ENCODE data around the gene MYO1F.
"Not testable (repeated sequence)": the region's sequence is repeated elsewhere in the genome, so short reads cannot be mapped to it uniquely, and the experiment has no call there.

Gene MYO1F

DNA sequence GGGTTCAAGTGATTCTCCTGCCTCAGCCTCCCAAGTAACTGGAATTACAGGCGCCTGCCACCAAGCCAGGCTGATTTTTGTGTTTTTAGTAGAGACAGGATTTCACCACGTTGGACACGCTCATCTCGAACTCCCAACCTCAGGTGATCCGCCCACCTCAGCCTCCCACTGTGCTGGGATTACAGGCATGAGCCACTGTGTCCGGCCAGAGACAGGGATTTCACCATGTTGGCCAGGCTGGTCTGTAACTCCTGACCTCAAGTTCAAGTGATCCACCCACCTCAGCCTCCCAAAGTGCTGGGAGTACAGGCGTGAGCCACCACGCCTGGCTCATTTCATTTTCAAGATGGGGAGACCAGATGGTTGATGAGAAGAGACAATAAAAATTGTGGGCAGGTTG lies 12.4 kb downstream of the MYO1F start:
- DNase-seq (ENCODE audit: low spot score): not testable (repeated sequence)

DNA sequence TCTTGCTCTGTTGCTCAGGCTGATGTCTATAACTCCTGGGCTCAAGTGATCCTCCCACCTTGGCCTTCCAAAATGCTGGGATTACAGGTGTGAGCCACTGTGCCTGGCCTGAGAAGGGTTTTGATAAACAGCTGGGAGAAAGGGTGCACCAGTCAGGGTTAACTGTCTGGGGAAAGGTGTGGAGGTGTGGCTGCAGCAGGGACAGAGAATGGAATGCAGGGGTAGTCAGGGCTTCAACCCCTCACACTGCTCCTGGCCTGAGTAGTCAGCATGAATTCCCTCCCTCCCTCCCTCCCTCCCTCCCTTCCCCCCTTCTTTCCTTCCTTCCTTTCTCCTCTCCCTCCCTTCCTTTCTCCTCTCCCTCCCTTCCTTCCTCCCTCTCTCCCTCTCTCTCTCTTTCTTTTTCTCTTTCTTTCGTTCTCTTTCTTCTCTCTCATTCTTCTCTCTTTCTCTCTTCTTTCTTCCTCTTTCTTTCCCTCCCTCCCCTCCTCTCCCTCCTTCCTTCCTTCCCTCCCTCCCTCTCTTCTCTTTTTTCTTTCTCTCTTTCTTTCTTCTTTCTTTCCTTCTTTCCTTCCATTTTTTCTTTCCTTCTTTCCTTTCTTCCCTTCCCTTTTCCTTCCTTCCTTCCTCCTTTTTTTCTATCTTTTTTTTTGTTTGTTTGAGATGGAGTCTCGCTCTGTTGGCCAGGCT lies 16.0 kb downstream of the MYO1F start:
- DNase-seq (ENCODE audit: low spot score): no peak

DNA sequence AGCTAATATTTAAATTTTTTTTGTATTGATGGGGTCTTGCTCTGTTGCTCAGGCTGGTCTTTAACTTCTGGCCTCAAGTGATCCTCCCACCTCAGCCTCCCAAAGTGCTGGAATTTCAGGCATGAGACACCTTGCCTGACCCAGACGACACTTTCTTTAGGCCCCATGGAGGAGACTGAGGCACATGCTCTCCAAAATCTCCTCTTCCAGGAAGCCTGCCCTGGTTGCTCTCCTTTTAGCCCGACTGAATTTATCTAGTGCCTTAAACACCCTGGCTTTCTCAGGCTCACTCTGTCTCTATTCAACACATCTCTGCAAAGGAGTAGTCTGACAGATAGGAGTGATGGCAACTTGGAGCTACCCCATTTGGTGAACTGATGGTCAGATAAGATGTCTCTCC lies 18.9 kb downstream of the MYO1F start:
- DNase-seq (ENCODE audit: low spot score): no peak

DNA sequence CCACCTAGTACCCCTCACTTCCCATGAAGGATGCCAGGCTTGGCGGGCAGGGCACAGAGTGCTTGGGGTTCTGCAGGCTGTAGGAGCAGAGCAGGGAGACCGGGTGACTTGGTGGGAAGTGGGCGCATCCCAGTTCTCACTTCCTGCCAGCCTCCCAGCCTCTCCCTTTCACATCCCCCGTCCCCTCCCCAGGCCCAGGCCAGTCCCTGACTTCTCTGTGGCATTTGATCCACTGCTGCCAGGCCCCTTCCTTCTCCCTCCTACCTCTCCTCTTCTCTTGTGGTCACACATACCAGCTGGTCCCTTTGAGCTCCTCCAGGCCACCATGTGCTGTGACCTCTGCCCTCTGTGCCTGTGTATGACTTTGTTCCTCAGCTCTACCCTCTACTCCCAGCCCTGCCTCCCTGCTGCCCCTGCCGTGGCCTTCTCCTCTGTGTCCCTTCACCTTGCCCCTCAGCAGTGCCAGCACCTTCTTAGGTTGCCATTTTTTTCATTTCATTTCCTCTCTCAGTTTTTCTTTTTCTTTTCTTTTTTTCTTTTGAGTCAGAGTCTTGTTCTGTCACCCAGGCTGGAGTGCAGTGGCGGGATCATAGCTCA lies 19.5 kb downstream of the MYO1F start:
- DNase-seq (ENCODE audit: low spot score): no peak

DNA sequence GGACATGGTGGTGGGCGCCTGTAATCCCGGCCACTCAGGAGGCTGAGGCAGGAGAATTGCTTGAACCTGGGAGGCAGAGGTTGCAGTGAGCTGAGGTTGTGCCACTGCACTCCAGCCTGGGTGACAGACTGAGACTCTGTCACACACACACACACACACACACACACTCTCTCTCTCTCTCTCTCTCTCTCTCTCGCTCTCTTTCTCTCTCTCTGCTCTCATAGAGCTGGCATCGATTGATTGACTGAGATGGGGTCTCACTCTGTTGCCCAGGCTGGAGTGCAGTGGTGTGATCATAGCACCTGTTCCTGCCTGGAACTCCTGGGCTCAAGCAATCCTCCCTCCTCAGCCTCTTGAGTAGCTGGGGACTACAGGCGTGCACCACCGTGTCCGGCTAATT lies 23.5 kb downstream of the MYO1F start:
- DNase-seq (ENCODE audit: low spot score): not testable (repeated sequence)

DNA sequence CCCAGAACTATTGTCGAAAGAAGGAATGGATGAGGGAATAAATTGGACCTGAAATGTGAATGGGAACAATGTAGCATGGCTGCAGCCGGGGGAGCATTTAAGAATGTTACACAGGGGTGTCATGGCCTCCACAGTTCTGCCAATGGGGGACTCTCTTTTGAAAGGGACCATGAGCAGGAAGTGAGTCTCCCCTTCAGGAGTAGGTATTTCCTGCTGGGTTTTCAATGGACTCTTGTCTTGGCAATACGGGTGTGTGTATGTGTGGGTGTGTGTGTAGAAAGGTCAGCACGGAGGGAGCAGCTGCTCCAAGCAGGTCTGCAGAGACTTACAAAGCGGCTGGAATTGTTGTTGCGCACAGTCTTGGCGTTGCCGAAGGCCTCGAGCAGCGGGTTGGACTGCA lies 24.4 kb downstream of the MYO1F start:
- no peak for DNase-seq (ENCODE audit: low spot score)

DNA sequence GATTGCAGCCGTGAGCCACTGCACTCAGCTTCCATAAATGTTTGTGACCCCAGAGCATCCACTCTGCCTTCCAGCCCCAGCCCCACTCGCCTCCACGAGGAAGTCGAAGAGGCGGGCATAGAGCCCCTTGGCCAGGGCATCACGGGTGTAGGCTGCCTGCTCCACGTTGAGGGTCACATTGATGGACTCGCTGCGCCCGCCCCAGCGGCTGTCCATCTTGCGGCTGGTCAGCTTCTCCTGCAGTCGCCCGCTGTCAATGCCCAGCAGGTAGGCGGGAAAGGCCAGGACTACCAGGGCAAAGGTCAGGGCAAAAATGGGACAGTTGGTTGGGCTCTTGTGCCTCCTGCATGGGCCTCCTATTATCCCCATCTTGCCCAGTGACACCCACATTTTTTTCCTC lies 27.2 kb downstream of the MYO1F start:
- DNase-seq (ENCODE audit: low spot score): no peak

DNA sequence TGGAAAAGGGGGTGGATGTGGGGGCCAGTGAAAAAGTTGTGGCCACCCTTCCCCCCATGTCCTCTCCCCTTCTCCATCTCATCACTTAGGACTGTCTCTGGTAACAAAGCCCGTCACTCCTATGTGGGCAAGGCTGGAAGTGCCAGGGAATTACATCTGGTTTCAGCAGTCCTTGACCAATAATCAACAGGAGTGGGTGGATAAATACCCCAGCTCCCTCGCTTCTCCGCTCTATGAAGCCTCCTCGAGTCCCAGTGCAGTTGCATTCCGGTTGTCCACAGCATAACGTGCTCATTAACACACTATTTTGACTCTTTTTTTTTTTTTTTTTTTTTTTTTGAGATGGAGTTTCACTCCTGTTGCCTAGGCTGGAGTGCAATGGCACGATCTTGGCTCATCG lies 31.5 kb downstream of the MYO1F start:
- no peak for DNase-seq (ENCODE audit: low spot score)

DNA sequence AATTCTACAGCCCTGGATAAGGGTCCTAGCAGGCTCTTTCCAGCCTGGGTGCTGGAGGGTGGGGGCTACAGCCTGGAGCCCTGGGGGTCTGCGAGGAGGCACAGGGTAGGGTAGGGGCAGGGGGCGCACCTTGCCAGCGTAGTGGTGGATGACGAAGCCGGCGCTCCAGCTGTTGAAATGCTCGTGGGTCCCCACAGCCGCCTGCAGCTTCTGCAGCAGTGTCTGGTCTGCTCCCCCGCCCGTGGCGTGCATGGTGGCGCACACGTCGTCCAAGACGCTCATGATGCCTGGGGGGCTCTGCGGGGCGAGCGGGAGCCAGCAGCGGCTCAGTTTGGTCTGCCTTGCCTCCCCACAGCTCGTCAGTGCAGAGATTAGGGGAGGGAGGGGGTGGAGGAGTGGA lies 33.1 kb downstream of the MYO1F start:
- no peak for DNase-seq (ENCODE audit: low spot score)

DNA sequence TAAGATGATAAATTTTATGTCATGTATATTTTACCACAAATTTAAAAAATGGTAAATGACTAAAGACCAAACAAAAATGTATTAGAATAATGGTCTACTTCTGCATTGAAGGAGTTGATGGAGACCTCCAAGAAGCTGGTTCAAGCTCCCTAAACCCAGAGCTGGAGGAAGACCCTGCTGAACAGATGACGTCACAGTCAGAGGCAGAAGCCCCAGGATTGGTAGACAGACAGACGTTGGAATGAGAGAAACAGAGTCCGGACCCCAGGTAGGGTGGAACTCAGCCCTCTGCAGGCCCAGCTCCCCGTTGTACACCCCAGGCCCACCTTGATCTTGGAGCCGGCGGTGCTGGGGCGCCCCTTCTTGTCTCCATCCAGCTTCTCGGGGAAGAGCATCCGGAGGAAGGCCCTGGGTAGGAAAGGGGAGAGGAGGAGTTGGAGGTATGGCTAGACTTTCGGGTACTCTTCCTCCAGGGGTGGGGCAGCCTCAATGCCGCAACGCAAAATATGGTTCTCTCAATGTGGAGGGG lies 37.6 kb downstream of the MYO1F start:
- no peak for DNase-seq (ENCODE audit: low spot score)

DNA sequence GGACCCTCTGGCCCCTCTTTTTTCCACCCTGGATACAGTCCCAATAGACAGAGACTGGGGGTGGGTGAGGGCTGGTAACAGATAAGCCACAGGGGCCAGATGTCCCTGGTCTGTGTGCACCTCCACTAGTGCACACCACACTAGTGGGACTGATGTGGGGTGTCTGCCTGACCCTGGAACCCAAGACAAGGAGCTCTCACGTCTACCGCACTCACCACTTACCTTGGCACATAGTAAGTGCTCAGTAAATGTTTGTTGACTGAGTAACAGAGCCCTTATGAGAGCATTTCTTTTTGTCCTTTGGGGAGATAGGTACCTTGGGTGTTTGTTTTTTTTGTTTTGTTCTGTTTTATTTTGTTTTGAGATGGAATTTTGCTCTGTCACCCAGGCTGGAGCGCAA lies 40.1 kb downstream of the MYO1F start:
- DNase-seq (ENCODE audit: low spot score): no peak

DNA sequence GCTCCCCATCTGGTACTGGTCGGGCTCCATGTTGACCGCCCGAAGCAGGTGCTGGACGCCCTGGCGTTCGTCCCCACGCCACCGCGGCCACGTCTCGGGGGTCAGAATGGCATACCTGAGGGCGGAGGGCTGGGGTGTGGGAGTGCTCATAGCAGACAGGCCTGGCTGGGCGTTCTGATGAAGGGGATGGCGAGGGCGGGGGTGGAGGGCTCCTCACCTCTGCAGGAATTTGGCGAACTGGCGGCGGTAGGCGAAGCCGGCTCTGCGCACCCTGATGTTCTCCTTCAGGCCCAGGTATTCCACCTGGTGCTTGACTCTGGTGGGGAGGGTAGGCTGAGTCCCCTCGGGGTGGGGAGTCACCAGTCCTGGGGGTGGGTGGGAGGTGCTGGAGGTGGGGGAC lies 41.0 kb downstream of the MYO1F start:
- no peak for DNase-seq (ENCODE audit: low spot score)

DNA sequence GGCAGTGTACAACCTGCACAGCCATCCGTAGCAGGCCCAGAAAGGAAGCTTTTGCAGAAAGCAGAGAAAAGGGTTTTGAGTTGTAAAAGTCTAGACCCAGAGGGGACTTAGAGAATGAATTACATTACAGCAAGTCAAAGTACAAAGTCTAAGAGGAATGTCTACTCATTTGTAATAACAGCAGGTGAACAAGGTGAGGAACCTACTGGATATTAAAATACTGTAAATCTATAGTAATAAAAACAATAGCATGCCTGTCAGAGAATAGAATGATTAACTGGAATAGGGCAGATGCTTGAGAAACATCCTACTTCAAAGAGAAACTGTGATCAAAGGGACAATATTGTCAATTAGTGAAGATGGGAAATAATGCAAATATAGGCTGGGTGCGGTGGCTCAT lies 45.0 kb downstream of the MYO1F start:
- no peak for DNase-seq (ENCODE audit: low spot score)

DNA sequence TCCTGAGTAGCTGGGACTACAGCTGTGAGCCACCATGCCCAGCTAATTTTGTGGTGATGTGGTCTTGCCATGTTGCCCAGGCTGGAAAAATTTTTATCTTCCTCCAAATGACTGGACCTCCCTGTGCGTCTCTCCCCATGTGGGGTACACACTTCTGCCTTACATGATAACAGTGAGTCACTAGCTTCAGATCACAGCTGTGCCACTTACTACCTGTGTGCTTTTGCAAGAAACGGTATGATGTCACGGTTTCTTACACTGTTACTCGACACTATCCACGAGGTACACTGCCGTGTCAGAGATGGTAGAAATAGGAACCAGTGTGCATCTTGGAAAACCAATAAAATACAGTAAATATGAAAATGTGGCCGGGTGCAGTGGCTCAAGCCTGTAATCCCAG lies 45.8 kb downstream of the MYO1F start:
- DNase-seq (ENCODE audit: low spot score): no peak

DNA sequence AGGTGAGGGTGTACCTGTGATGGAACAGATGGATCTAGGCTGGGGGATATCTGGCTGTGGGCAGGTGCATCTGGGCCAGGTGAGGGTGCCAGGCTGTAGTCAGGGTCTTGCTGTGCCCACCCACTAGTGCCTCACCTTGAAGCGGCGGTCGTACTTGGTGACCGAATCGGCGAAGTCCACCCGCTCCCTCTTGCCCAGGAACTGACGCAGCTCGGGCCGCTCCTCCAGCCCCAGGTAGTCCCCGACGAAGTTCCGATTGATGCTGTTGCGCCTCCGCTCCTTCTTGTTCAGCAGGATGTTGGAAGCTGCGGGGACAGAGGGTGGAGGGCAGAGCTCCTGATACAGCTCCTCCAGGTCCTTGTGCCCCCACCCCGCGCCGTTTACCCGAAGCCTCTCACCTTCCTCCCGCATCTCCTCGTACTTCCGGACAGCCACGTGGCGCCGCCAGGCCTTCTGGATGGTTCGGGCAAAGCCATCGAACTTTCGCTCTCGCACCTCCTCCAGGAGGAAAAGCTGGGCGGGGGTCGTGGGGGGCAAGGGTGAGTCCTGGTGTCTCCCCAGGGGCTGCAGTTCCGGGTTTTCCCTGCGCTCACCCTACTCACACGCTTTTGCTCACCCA lies 47.1 kb downstream of the MYO1F start:
- no peak for DNase-seq (ENCODE audit: low spot score)

DNA sequence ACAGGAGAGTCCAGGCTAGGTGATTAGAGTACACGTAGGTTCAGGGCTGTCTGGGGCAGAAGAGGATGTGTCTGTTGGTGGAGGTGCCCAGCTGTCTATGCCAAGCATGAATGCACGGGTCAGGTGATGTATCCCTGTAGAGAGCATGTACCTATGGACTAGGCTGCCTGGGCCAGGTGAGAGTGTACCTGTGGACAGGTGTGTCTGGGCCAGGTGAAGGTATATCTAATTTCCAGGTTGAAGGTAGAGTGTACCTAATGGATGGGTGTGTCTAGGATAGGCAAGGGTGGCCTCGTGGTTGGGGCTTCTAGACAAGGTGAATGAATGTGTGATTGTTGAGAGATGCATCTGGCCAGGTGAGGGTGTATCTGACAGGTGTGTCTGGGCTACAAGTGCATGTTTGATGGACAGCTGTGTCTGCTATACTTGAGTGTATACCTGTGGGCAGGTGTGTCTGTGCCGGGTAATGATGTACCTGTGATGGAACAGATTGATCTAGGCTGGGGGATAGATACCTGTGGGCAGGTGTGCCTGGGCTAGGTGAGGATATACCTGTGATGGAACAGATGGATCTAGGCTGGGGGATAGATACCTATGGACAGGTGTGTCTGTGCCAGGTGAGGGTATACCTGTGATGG lies 47.8 kb downstream of the MYO1F start:
- DNase-seq (ENCODE audit: low spot score): no peak

DNA sequence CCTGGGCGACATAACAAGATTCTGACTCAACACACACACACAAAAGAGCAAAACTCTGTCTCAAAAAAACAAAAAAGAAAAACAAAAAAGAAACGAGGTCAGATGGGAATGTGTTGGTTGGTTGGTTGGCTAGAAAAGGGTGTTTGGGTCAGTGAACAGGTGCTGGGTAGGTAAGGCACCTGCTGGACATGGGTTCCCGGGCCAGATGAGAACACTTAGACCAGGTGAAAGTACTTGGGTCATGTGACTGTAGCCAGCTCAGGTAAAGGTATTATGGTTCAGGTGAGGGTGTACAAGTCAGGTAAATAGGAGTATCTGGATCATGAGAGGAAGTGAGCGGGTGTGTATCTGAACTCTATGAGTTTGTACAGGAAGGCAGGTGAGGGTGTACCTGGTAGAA lies 48.7 kb downstream of the MYO1F start:
- DNase-seq (ENCODE audit: low spot score): no peak

DNA sequence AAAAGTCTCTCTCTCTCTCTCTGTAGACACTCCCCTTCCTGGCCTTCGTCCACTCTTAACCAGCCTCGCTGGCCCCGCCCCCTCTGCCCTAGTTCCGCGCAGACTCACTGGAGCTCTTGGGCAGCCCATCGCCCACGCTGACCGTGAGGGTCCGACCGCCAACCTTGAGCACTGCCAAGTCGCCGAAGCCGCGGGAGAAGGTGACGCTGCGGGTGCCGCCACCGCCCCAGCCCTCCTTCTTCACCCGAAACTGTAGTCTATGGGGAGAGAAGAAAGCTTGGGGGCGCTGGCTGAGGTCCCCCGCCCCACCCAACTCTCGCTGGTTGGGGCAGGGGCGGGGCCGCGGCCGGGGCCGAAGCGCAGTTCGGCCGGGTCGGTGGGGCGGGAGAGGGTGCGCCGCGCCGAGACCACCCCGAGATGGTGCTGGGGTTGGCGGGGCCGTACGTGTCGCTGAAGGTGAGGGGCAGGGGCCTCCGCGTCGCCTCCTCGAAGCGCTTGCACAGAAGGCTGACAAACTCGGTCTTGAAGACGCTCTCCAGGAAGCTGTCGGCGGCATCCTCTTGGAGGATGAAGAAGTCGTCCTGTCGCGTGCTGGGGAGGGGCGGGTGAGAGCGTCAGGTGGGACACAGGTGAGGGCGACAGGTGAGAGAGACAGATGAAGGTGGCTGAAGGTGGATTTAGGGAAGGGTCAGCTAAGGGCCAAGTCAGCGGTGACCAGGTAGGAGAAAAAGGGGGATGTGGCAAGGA lies 50.7 kb downstream of the MYO1F start:
- DNase-seq (ENCODE audit: low spot score): peak; percentile 93

DNA sequence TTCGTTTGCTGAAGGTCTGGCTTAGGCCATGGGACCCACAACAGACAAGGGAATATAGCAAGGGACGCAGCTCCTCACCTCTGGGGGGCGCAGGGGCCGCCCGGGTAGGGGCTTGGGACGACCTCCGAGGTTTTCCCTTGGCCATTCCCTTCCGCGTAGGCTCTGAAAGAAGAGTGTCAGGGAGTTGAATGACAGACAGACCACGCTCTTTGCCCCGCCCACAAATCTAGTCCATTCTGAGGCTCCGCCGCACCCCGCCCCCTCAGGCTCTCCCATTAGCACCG lies 51.9 kb downstream of the MYO1F start:
- no peak for DNase-seq (ENCODE audit: low spot score)

DNA sequence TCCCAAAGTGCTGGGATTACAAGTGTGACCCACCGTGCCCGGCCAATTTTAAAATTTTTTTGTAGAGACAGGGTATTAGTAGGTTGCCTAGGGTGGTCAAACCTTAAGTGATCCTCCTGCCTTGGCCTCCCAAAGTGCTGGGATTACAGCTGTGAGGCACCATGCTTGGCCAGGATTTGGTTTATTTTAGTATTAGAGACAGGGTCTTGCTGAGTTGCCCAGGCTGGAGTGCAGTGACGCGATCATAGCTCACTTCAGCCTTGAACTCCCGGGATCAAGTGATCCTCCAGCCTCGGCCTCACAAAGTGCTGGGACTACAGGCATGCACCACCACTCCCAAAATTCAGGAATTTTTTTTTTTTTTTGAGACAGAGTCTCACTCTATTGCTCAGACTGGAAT lies 57.9 kb downstream of the MYO1F start:
- DNase-seq (ENCODE audit: low spot score): no peak

DNA sequence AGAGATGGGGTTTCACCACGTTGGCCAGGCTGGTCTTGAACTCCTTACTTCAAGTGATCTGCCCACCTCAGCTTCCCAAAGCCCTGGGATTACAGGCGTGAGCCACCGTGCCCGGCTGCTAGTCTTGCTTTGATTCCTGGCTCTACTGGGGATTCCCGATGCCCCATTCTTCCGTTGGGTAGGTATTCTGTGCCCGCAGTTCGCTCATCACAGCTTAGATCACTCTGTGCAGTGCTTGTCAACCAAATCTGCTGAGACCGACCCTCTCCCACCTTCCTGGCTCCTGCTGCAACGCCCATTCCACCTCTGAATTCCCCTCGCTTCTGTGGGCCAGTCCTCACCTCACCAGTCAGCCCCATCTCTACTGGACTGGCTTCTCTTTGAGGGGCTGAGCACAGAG lies 58.7 kb downstream of the MYO1F start:
- no peak for DNase-seq (ENCODE audit: low spot score)

DNA sequence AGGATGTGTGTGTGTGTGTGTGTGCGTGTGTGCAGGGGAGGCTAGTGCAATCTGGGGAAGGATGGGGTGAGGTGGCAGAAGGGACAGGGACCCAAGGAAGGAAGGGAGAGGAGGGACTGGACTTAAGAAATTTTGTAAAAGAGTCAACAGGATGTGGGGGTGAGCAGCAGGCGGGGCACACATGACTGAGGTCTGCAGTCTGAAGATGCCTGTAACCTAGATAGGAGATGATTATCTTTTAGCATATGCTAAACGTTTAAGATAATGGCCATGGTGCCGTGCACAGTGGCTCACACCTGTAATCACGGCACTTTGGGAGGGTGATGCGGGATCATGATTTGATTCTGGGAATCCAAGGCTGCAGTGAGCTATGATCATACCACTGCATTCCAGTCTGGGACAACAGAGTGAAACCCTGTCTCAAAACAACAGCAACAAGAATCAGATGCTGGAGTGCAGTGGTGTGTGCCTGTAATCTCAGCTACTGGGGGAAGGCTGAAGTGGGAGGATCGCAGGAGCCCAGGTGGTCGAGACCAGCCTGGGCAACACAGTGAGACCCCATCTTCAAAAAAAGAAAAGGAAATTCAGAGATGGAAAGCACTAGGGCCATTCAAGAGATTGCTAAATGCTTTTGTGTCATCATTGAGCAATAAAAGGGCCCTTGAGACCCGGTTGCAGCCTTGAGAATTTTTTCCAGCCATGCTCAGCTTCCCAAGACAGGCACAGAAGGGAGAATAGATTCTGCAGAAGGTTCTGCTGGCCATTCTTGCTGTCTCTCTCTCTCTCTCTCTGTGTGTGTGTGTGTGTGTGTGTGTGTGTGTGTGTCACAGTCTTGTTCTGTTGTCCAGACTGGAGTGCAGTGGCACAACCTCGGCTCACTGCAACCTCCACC lies 59.4 kb downstream of the MYO1F start:
- peak; percentile 39 for DNase-seq (ENCODE audit: low spot score)

All from AG08395 (cell line).